ENCODE results near the gene AP3D1. TPM values are rescaled to one million over a fixed set of nuclear protein-coding genes. Genes with fewer than 3 reads are reported as not detected.

The AP3D1 gene
- total RNA-seq, 2 experiments from 2014 or later: 80.0 to 99.8 TPM

GRCh38 chr19:2113439-2114211, 37.7 kb downstream of the AP3D1 start:
- Histone ChIP-seq H3K9me3 (ENCODE audit: low read length) (no peaks in the 10 kb centered on the region), H3K4me2 (ENCODE audit: low read length) (no peak overlapping the region), H3K4me3 (ENCODE audit: low read depth, low read length, poor library complexity, severe bottlenecking) (no peak overlapping the region), H3K27ac (ENCODE audit: low read depth, low read length, poor library complexity, severe bottlenecking) (no peak overlapping the region), H3K9me2 (ENCODE audit: insufficient read depth, low read length) (no peaks in the 10 kb centered on the region), H3K4me1 (ENCODE audit: insufficient read depth, low read length, poor library complexity, severe bottlenecking) (no peaks in the 10 kb centered on the region), H3K36me3 (ENCODE audit: insufficient read depth, low read length) (peaks cover 96% of the 10 kb centered on the region), H2AFZ (ENCODE audit: low read length) (no peak overlapping the region), H4K20me1 (ENCODE audit: insufficient read depth, low read length) (no peaks in the 10 kb centered on the region), H3K79me2 (ENCODE audit: insufficient read depth, low read depth, low read length) (no peaks in the 10 kb centered on the region)
- DNase-seq (ENCODE audit: low spot score): no peak
- intact Hi-C loops (cut with micrococcal nuclease; ENCODE audit: unreplicated experiment): no loop called here
- BruUV-seq (replicated peaks): no TSS peak
- TF ChIP-seq EZH2phosphoT487 (IDR thresholded peaks at IDR 0.05; ENCODE audit: borderline replicate concordance, low read depth, low read length): no peak
- TF ChIP-seq, protein P1, sequence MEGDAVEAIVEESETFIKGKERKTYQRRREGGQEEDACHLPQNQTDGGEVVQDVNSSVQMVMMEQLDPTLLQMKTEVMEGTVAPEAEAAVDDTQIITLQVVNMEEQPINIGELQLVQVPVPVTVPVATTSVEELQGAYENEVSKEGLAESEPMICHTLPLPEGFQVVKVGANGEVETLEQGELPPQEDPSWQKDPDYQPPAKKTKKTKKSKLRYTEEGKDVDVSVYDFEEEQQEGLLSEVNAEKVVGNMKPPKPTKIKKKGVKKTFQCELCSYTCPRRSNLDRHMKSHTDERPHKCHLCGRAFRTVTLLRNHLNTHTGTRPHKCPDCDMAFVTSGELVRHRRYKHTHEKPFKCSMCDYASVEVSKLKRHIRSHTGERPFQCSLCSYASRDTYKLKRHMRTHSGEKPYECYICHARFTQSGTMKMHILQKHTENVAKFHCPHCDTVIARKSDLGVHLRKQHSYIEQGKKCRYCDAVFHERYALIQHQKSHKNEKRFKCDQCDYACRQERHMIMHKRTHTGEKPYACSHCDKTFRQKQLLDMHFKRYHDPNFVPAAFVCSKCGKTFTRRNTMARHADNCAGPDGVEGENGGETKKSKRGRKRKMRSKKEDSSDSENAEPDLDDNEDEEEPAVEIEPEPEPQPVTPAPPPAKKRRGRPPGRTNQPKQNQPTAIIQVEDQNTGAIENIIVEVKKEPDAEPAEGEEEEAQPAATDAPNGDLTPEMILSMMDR (conservative IDR thresholded peaks at IDR 0.05; ENCODE audit: low read length): no peak
- CTCF ChIA-PET (ENCODE audit: unreplicated experiment): no interaction called here
- POLR2A ChIA-PET: interaction anchor here (0.5 kb wide), 1 partner anchor 110 kb away, joined by 3 read pairs; no protein-coding TSS in a partner anchor

GRCh38 chr19:2112516-2113320, 38.6 kb downstream of the AP3D1 start:
- no peak for DNase-seq (ENCODE audit: low spot score)
- no peak overlapping the region for H3K4me3 ChIP-seq (ENCODE audit: low read depth, low read length, poor library complexity, severe bottlenecking)
- H3K9me3 ChIP-seq (ENCODE audit: low read length): no peaks in the 10 kb centered on the region
- POLR2A ChIA-PET: no interaction called here
- H3K4me1 ChIP-seq (ENCODE audit: insufficient read depth, low read length, poor library complexity, severe bottlenecking): no peaks in the 10 kb centered on the region
- TF ChIP-seq EZH2phosphoT487 (IDR thresholded peaks at IDR 0.05; ENCODE audit: borderline replicate concordance, low read depth, low read length): no peak
- TF ChIP-seq, protein P1 (conservative IDR thresholded peaks at IDR 0.05; ENCODE audit: low read length): no peak
- no peak overlapping the region for H3K27ac ChIP-seq (ENCODE audit: low read depth, low read length, poor library complexity, severe bottlenecking)
- peaks cover 96% of the 10 kb centered on the region for H3K36me3 ChIP-seq (ENCODE audit: insufficient read depth, low read length)
- H4K20me1 ChIP-seq (ENCODE audit: insufficient read depth, low read length): no peaks in the 10 kb centered on the region
- CTCF ChIA-PET (ENCODE audit: unreplicated experiment): no interaction called here
- no peaks in the 10 kb centered on the region for H3K79me2 ChIP-seq (ENCODE audit: insufficient read depth, low read depth, low read length)
- H2AFZ ChIP-seq (ENCODE audit: low read length): no peak overlapping the region
- no peak overlapping the region for H3K4me2 ChIP-seq (ENCODE audit: low read length)
- intact Hi-C loops (cut with micrococcal nuclease; ENCODE audit: unreplicated experiment): no loop called here
- no TSS peak for BruUV-seq (replicated peaks)
- H3K9me2 ChIP-seq (ENCODE audit: insufficient read depth, low read length): no peaks in the 10 kb centered on the region

DNA sequence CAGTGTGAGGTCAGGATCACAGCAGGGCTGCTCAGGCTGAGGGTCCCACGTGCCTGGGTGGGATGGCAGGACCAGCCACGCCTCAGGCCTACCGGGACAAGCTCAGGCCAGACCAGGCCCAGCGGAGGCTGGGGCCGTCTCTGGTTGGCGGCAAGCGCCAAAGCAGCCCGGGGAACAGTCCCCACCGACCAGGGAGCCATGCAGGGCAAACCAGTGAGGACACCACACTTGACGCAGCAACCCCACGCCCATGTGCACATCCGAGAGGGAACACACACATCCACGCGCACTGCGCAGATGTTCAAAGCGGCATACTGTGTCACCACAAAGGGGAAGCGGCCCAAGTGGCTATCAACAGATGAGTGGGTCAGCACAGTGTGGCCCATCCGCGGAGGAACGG, 39.5 kb downstream of the AP3D1 start:
- H3K4me1 ChIP-seq (ENCODE audit: insufficient read depth, low read length, poor library complexity, severe bottlenecking): no peaks in the 10 kb centered on the region
- H2AFZ ChIP-seq (ENCODE audit: low read length): no peak overlapping the region
- peaks cover 93% of the 10 kb centered on the region for H3K36me3 ChIP-seq (ENCODE audit: insufficient read depth, low read length)
- H3K27ac ChIP-seq (ENCODE audit: low read depth, low read length, poor library complexity, severe bottlenecking): no peak overlapping the region
- H3K4me2 ChIP-seq (ENCODE audit: low read length): no peak overlapping the region
- no peaks in the 10 kb centered on the region for H3K9me2 ChIP-seq (ENCODE audit: insufficient read depth, low read length)
- DNase-seq (ENCODE audit: low spot score): no peak
- intact Hi-C loops (cut with micrococcal nuclease; ENCODE audit: unreplicated experiment): no loop called here
- ChIA-PET CTCF (ENCODE audit: unreplicated experiment) (no interaction called here), POLR2A (no interaction called here)
- no peaks in the 10 kb centered on the region for H3K9me3 ChIP-seq (ENCODE audit: low read length)
- no peak overlapping the region for H3K4me3 ChIP-seq (ENCODE audit: low read depth, low read length, poor library complexity, severe bottlenecking)
- H4K20me1 ChIP-seq (ENCODE audit: insufficient read depth, low read length): no peaks in the 10 kb centered on the region
- TF ChIP-seq EZH2phosphoT487 (IDR thresholded peaks at IDR 0.05; ENCODE audit: borderline replicate concordance, low read depth, low read length): no peak
- TF ChIP-seq, protein P1 (conservative IDR thresholded peaks at IDR 0.05; ENCODE audit: low read length): no peak
- no TSS peak for BruUV-seq (replicated peaks)
- H3K79me2 ChIP-seq (ENCODE audit: insufficient read depth, low read depth, low read length): no peaks in the 10 kb centered on the region

Measured in OCI-LY7 (cell line).